ENCODE measurements around the gene FAM163A.
"Not testable (repeated sequence)": the region's sequence is repeated elsewhere in the genome, so short reads cannot be mapped to it uniquely, and the experiment has no call there.

Gene FAM163A

GRCh38 chr1:179742717-179743678 lies at the start of gene FAM163A:
FAM163A (plus strand) TSS chr1:179743291; CDS start chr1:179813098, 69,807 bp downstream.
- no peak for DNase-seq

- not testable (repeated sequence) for DNase-seq
Measured at GRCh38 chr1:179694530-179694929, 48.6 kb upstream of the FAM163A start.

GRCh38 chr1:179702946-179703539 lies 40.0 kb upstream of the FAM163A start:
- no peak for DNase-seq

- peak; percentile 26 to 68 for DNase-seq
Measured at GRCh38 chr1:179706339-179706941, 36.7 kb upstream of the FAM163A start.

- DNase-seq: no peak
Measured at GRCh38 chr1:179707406-179707805, 35.7 kb upstream of the FAM163A start.

- no peak for DNase-seq
Measured at GRCh38 chr1:179708434-179709195, 34.5 kb upstream of the FAM163A start.

- no peak for DNase-seq
Measured at GRCh38 chr1:179709841-179710329, 33.2 kb upstream of the FAM163A start.

- no peak for DNase-seq
Measured at GRCh38 chr1:179714159-179714558, 28.9 kb upstream of the FAM163A start.

- DNase-seq: no peak
Measured at GRCh38 chr1:179714623-179715022, 28.5 kb upstream of the FAM163A start.

- no peak for DNase-seq
Measured at GRCh38 chr1:179719272-179719671, 23.8 kb upstream of the FAM163A start.

GRCh38 chr1:179728271-179728670 lies 14.8 kb upstream of the FAM163A start:
- DNase-seq: no peak

- DNase-seq: no peak
Measured at GRCh38 chr1:179729881-179730280, 13.2 kb upstream of the FAM163A start.

- DNase-seq: no peak
Measured at GRCh38 chr1:179731643-179732042, 11.4 kb upstream of the FAM163A start.

GRCh38 chr1:179742291-179742690 lies 800 bp upstream of the FAM163A start:
- no peak for DNase-seq

GRCh38 chr1:179743679-179744400 lies 749 bp downstream of the FAM163A start:
- DNase-seq: no peak

- no peak for DNase-seq
Measured at GRCh38 chr1:179744401-179745130, 1.5 kb downstream of the FAM163A start.

GRCh38 chr1:179745131-179745611 lies 2.1 kb downstream of the FAM163A start:
- no peak for DNase-seq

GRCh38 chr1:179745743-179746142 lies 2.7 kb downstream of the FAM163A start:
- DNase-seq: no peak

- no peak for DNase-seq
Measured at GRCh38 chr1:179747611-179748010, 4.5 kb downstream of the FAM163A start.

GRCh38 chr1:179748772-179749171 lies 5.7 kb downstream of the FAM163A start:
- no peak for DNase-seq

GRCh38 chr1:179750630-179751029 lies 7.5 kb downstream of the FAM163A start:
- no peak for DNase-seq

Data from NCI-H187 (cell line).